Fibroblast of villous mesenchyme (primary cell): ENCODE data around the gene TMEM209. TPM values are rescaled to one million over a fixed set of nuclear protein-coding genes. Genes with fewer than 3 reads are reported as not detected.

Source experiments
- DNase-seq: peaks from one replicate; pipeline ENCODE4 v3.0.0-alpha.2; 2010; ENCODE audit warnings: low read depth
- H3K4me3 ChIP-seq: 2 replicates; pipeline ENCODE4 v1.5.1; 2011; ENCODE audit warnings: low read depth, mild to moderate bottlenecking, low read length
- total RNA-seq: library from RNA; depleted of rRNA; stranded (reverse); fragments of >200 nt; gene quantifications from 2 replicates; pipeline ENCODE4 v1.2.3, GENCODE V29; 2012
- TF ChIP-seq, protein P1 (sequence below): IDR thresholded peaks from 2 replicates; pipeline ENCODE4 v1.5.1; 2012; ENCODE audit warnings: low read depth, mild to moderate bottlenecking, low read length; ENCODE audit not compliant: insufficient read depth

Gene TMEM209
- total RNA-seq, 1 donor: 16.4 TPM

DNA sequence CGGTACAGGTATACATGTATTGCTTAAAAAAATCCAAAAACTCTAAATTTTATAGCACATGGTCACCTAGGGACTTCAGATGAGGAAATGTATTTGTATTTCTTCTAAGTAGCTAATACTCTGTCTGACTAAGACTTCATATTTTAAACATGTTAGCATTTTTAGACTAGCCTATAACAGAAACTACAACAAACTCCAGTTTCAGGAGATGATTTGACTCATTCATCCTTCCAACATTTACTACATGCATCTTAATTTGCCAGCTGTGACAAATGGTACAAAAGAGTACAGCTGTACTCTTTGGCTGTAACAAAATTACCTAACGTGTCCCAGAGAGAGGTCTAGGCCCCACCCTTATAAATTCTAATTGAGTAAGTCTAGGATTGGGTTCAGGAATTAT is 22.2 kb downstream of the TMEM209 start:
- peak; percentile 21 for DNase-seq
- TF ChIP-seq, protein P1, sequence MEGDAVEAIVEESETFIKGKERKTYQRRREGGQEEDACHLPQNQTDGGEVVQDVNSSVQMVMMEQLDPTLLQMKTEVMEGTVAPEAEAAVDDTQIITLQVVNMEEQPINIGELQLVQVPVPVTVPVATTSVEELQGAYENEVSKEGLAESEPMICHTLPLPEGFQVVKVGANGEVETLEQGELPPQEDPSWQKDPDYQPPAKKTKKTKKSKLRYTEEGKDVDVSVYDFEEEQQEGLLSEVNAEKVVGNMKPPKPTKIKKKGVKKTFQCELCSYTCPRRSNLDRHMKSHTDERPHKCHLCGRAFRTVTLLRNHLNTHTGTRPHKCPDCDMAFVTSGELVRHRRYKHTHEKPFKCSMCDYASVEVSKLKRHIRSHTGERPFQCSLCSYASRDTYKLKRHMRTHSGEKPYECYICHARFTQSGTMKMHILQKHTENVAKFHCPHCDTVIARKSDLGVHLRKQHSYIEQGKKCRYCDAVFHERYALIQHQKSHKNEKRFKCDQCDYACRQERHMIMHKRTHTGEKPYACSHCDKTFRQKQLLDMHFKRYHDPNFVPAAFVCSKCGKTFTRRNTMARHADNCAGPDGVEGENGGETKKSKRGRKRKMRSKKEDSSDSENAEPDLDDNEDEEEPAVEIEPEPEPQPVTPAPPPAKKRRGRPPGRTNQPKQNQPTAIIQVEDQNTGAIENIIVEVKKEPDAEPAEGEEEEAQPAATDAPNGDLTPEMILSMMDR: no peak
- H3K4me3 ChIP-seq: no peak overlapping the region

DNA sequence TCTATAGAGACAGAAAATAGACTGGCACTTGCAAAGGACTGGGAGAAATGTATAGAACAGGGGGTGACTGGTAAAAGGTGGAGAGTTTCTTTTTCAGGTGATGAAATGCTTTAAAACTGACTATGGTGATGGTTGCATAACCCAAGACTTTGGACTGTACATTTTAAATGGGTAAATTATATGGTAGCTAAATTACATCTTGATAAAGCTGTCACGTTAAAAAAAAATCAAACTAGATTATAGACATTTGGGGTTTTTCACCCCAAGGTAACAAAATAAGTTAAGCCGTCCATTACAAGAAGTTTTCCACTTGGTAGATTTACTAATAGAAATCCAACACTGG is 24.0 kb downstream of the TMEM209 start:
- TF ChIP-seq, protein P1: no peak
- DNase-seq: no peak
- no peak overlapping the region for H3K4me3 ChIP-seq

DNA sequence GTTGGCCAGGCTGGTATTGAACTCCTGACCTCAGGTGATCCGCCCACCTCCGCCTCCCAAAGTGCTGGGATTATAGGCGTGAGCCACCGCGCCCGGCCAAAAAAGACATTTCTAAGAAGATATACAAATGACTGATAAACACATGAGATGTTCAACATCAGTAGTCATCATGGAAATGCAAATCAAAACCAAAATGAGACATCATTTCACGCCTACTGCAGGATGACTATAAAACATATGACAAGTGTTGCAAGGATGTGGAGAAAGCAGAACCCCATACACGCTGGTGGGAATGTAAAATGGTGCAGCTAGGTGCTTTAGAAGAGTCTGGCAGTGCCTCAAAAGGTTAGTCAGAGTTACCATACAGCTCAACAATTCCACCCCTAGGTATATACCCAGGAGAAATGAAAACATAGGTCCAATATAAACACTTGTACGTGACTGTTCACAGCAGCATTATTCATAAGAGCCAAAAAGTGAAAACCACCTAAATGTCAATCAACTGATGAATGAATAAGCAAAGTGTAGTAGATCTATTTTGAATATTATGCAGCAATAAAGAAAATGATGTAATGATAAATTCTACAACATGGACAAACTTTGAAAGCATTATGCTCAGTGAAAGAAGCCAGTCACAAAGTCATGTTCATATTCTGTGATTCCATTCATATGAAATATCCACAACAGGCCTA is 24.5 kb downstream of the TMEM209 start:
- peak; percentile 50 for DNase-seq
- TF ChIP-seq, protein P1: no peak
- H3K4me3 ChIP-seq: no peak overlapping the region

DNA sequence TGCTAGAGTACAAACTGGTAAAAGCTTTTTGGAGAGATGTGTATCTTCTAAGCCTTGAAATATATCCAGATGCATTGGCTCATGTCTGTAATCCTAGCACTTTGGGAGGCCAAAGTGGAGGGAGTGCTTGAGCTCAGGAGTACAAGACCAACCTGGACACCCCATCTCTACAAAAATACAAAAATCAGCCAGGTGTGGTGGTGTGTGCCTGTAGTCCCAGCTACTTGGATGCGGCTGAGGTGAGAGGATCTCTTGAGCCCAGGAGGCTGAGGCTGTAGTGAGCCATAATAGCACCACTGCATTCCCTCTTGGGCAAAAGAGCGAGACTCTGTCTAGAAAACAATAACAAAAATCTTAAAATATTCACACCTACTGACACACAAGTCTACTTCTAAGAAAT is 25.6 kb downstream of the TMEM209 start:
- no peak for DNase-seq
- TF ChIP-seq, protein P1: no peak
- H3K4me3 ChIP-seq: no peak overlapping the region

DNA sequence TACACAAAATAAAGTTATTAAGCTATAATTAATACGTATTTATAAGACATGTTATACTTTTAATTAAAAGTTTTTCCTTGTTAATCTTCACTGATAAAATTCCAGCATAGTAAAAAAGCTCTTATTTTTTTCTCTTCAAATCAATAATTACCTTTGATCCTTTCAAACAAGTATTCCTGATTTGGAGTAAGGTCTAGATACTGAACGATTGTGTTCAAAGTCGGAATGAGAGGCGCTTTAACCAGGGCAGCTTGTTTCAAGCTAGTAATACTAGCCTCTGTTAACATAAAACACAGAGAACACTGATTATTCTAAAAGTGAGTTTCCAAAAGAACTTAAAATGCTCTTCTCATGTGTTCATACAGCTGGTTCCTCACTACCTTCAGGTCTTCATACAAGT is 27.0 kb downstream of the TMEM209 start:
- TF ChIP-seq, protein P1: no peak
- no peak for DNase-seq
- H3K4me3 ChIP-seq: no peak overlapping the region

DNA sequence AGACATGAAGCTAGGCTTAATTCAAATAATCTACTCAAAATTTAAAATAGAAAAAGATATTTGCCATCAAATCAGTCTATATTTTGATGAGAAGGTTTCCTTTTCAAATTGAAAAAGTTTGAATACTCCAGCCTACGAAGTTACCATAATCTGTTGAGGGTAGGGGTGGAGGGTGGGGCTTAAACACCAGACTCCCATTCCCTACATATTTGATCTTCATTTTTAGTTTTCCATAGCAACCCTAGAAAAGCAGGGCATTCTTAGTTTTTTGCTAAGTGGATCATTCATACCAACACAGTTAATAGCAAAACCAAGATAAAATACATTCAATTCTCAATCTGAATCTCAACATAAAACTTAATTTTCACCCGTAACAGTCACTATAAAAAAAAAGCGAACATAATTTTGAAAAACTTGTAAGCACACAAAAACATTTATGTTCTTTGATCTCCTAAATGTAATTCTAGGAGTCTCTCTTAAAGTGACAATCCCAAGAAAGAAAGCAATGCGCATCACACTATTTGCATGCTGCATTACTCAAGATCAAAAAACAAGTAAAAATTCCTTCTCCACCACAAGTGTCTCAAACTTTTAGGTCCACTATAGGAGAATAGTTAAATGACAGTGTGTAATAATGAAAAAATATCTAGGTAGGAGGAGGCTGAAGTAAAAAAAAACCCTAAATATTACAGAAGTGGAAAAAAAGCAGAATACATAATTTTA is 30.8 kb downstream of the TMEM209 start:
- no peak overlapping the region for H3K4me3 ChIP-seq
- no peak for DNase-seq
- TF ChIP-seq, protein P1: no peak
